GM18519 (cell line): ENCODE results near the gene FRMPD4.
"Not testable (repeated sequence)": the region's sequence is repeated elsewhere in the genome, so short reads cannot be mapped to it uniquely, and the experiment has no call there.

Source experiments
- ATAC-seq: cut with Tn5 transposase; IDR thresholded peaks from one replicate; pipeline ENCODE4 v1.9.1; 2021; ENCODE audit warnings: mild to moderate bottlenecking, moderate library complexity; ENCODE audit not compliant: unreplicated experiment, low FRiP score

Gene FRMPD4

GRCh38 chrX:12489341-12489740 is 351.1 kb downstream of the FRMPD4 start:
- ATAC-seq = no peak

GRCh38 chrX:12494400-12495138 is 356.3 kb downstream of the FRMPD4 start:
- no peak for ATAC-seq

- no peak for ATAC-seq
Measured at GRCh38 chrX:12496343-12496742, 358.1 kb downstream of the FRMPD4 start.

- no peak for ATAC-seq
Measured at GRCh38 chrX:12497832-12498591, 359.7 kb downstream of the FRMPD4 start.

GRCh38 chrX:12505127-12505526 is 366.9 kb downstream of the FRMPD4 start:
- ATAC-seq = no peak

- peak; percentile 91 for ATAC-seq
Measured at GRCh38 chrX:12515384-12515783, 377.1 kb downstream of the FRMPD4 start.

GRCh38 chrX:12526306-12526705 is 388.0 kb downstream of the FRMPD4 start:
- no peak for ATAC-seq

- ATAC-seq = not testable (repeated sequence)
Measured at GRCh38 chrX:12538096-12538495, 399.8 kb downstream of the FRMPD4 start.

- ATAC-seq = not testable (repeated sequence)
Measured at GRCh38 chrX:12542251-12542650, 404.0 kb downstream of the FRMPD4 start.

- no peak for ATAC-seq
Measured at GRCh38 chrX:12548341-12548740, 410.1 kb downstream of the FRMPD4 start.

GRCh38 chrX:12548746-12549145 is 410.5 kb downstream of the FRMPD4 start:
- no peak for ATAC-seq

GRCh38 chrX:12554206-12554605 is 415.9 kb downstream of the FRMPD4 start:
- no peak for ATAC-seq

GRCh38 chrX:12563121-12563520 is 424.8 kb downstream of the FRMPD4 start:
- no peak for ATAC-seq

- no peak for ATAC-seq
Measured at GRCh38 chrX:12564221-12564620, 425.9 kb downstream of the FRMPD4 start.

- no peak for ATAC-seq
Measured at GRCh38 chrX:12567857-12568256, 429.6 kb downstream of the FRMPD4 start.

- ATAC-seq = no peak
Measured at GRCh38 chrX:12570859-12571501, 432.7 kb downstream of the FRMPD4 start.

- no peak for ATAC-seq
Measured at GRCh38 chrX:12579311-12579710, 441.0 kb downstream of the FRMPD4 start.

GRCh38 chrX:12580548-12580947 is 442.3 kb downstream of the FRMPD4 start:
- no peak for ATAC-seq

GRCh38 chrX:12581546-12581945 is 443.3 kb downstream of the FRMPD4 start:
- ATAC-seq = no peak

GRCh38 chrX:12582649-12583048 is 444.4 kb downstream of the FRMPD4 start:
- ATAC-seq = no peak

GRCh38 chrX:12583543-12583942 is 445.3 kb downstream of the FRMPD4 start:
- no peak for ATAC-seq
